GM19043 (cell line): ENCODE data around the gene OR5D16.
"Not testable (repeated sequence)": the region's sequence is repeated elsewhere in the genome, so short reads cannot be mapped to it uniquely, and the experiment has no call there.

ENCODE experiments used
- ATAC-seq: cut with Tn5 transposase; IDR thresholded peaks from one replicate; pipeline ENCODE4 v1.9.1; 2021; ENCODE audit warnings: low read depth; ENCODE audit not compliant: unreplicated experiment

OR5D16 gene

DNA sequence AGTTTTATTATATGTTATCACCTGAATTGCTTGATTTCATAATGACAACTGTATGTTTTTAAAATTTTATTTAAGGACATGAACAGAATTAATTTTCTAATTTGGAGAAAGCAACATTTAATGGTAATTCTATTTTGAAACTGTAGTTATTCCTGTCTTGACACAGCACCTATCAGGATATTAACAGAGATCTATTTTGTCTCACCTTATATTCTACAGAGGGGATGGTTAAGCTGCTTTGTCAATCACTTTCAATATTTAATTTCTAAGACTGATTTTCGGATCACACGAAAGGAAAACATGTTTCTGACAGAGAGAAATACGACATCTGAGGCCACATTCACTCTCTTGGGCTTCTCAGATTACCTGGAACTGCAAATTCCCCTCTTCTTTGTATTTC lies at the start of gene OR5D16:
TSS of gene OR5D16 (plus strand) at position 301 of the 400 bp plus-strand sequence. CDS start at position 301, 0 bp downstream.
- no peak for ATAC-seq

DNA sequence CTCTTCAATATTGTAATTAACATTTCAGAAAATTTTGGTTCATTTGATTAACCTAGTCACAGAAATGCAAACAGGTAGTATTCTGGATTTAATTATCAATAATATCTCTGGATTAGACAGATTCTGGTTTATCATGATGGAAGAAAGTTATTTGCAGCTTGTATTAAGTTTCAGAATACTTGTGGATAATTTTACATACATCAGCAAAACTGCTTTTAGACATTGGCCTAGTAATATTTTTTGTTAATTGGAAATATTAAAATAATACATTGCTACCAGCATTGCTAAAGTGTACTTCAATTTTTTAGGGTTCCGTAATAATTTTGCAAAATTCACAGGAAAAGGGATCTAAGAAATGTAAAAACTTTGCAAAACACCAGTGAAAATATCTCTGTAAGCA lies 46.9 kb upstream of the OR5D16 start:
- no peak for ATAC-seq

DNA sequence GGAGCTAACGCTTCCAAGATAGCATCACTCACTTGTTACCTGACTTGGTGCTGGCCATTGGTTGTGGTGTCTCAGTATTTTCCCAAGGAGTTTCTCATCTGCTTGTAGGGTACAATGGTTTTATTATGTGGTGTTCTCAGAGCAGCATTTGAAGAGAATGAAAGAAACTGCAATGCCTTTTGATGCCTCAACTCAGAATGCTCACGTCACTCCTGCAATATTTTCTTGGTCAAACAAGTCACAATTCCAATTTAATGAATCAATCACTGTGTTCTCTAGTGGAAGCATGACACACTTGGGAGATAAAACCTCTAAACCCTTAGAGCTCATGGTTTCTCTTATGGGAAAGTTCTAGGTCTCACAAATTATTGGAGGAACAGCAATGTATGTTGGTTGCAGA lies 45.2 kb upstream of the OR5D16 start:
- ATAC-seq: no peak

DNA sequence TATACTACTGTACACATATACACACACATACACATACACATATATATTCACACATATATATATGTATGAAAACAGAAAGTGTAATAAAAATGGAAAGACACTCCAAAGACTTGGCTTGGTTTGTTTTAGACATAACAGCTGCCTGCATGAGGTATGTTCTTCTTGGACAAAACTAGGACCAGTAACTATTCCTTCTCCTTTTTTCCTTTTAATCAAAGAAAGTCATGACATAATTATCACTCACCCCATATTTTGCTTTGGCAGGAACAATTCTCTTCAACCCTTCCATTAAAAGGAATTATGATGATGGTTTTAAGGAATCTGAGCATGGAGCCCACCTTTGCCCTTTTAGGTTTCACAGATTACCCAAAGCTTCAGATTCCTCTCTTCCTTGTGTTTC lies 43.3 kb upstream of the OR5D16 start, which contains the start of gene OR5D14:
TSS of gene OR5D14 (plus strand) at position 301 of the 400 bp plus-strand sequence. CDS start at position 301, 0 bp downstream.
- no peak for ATAC-seq

DNA sequence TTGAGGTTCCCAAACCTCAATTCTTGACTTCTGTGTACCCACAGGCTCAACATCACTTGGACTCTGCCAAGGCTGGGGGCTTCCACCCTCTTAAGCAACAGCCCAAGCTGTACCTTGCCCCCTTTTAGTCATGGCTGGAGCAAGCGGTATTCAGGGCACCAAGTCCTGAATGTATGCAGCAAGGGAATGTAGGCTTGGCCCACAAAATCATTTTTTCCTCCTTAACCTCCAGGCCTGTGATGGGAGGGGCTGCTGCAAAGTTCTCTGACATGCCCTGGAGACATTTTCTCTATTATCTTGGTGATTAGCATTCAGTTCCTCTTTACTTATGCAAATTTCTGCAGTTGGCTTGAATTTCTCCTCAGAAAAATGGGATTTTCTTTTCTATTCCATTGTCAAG lies 32.3 kb upstream of the OR5D16 start:
- ATAC-seq: no peak

DNA sequence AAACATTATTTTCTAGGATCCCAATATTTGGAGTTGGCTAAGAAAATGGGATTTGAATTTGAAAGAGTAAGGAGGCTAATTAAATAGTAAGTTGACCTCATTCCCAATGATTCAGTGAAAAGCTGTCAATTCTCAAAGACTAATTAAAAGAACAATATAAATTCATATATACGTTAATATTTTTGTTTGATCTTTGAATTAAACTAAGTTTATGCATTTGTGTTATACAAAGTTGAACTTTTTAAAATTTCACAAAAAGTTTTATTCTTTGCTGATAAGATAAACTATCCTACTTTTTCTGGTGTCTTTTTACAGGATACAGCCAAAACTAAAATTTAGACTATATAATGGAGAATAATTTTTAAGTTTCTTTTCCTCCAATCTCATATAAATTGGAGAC lies 27.5 kb upstream of the OR5D16 start, which contains the start of gene OR5L1:
TSS of gene OR5L1 (plus strand) at position 301 of the 400 bp plus-strand sequence. CDS start 100 bp downstream, outside the sequence.
- ATAC-seq: no peak

DNA sequence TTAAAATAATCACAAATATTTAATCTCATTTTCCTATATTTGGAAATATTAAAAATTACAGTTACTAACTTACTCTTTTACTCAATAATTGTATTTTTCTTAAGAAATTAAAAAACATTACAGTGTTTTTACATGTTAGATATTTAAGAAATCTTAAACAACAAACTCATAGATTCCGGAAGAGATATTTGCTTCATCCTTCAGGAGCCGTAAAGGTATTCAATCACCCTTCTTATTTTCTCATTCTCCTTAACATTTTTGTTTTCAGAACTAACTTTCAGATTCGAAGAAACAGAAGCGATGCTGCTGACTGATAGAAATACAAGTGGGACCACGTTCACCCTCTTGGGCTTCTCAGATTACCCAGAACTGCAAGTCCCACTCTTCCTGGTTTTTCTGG lies 19.2 kb upstream of the OR5D16 start, which contains the start of gene OR5D18:
TSS of gene OR5D18 (plus strand) at position 301 of the 400 bp plus-strand sequence. CDS start at position 301, 0 bp downstream.
- no peak for ATAC-seq

DNA sequence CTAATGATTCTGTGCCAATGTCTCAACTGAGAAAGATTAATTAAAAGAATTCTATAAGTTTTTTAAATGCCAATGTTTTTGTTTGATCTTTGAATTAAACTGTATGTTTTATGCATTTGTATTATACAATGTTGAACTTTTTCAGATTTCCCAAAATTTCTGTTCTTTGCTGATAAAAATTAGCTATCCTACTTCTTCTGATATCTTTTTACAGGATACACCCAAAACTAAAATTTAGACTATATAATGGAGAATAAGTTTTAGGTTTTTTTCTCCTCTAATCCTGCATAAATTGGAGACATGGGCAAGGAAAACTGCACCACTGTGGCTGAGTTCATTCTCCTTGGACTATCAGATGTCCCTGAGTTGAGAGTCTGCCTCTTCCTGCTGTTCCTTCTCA lies 11.6 kb upstream of the OR5D16 start, which contains the start of gene OR5L2:
TSS of gene OR5L2 (plus strand) at position 301 of the 400 bp plus-strand sequence. CDS start at position 301, 0 bp downstream.
- no peak for ATAC-seq

DNA sequence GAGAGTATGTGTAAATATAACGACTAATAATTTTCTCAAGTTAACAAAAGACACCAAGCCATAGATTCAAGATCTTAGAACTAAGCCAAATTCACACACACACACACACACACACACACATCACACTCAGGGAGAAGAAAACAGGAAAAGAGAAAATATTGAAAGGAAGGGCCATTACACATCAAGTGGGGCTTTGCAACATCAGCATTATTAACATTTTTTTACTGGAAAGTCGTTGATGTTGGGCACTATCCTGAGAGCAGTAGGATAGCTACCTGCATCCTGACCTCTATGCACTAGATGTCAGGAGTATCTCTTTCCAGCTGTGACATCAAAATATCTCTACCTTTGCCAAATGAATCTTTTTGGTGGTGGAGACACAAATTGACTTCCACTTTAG lies 8.9 kb downstream of the OR5D16 start:
- no peak for ATAC-seq

DNA sequence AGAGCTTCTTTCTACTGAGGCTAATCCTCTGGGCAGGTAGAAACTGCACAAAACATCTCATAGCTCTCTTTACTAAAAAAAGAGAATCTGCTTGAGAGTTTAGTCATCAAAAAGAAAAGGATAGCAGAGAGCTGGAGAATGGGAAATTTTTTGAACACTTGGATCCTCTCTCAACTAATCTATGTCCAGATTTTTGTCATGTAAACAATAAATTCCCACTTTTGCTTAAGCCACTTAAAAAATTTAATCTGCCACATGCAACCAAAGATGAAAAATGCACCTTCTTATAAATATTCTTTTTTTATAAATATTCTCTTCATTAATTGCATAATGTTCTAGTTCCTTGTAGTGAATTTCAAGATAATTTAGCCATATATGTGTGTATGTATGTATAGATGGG lies 10.5 kb downstream of the OR5D16 start:
- no peak for ATAC-seq

DNA sequence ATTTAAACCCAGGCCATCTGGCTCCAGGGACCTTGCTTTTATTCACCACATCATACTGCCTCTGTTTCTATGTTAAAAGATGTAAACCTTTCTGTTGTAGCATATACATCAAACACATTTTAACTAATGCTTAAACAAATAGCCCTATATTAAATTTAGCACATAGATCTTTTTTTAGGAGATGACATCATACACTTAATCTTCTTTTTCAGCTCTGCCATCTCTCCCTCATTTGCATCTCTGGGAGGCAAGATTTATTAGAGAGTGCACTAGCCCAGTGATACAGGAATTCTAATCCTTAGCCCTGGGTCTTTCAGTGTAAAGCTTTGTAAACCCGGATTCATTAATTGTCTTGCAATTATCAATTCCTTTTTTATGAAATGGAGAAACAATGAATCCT lies 13.6 kb downstream of the OR5D16 start:
- ATAC-seq: no peak

DNA sequence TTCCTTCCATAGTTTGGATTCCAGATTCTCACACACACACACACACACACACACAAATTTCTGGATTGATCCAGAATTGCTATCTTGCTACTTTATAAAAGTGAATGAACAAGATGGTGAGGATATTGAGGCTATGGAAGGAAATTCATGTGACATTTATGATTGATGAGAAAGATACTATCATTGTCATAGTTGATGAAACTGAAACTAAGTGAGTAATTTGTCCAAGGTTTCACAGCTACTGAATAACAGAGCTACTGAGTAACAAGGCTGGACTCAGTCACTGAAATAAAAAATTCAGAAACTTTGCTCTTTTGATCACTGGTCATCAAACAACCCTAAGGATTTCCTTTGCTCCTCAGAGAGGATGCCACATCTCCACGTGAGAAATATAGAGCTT lies 16.2 kb downstream of the OR5D16 start:
- no peak for ATAC-seq

DNA sequence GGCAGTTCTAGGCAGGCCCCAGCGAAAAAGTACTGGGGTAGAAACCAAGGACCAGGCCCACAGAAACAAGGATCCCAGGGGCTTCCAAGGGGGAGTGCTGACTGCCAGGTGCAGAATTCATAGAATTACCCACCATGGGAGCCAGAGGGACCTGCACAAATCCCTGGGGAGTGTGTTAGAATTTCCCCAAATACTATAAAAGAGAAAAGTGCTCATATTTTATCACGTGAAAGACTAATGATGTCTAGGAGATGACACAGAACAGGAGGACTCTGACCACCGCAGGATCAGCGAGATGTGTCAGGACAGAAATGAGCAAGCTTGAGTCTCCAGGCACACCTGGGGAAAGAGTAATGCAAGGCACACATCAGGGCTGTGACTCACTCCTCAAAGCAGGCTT lies 28.8 kb downstream of the OR5D16 start:
- not testable (repeated sequence) for ATAC-seq

DNA sequence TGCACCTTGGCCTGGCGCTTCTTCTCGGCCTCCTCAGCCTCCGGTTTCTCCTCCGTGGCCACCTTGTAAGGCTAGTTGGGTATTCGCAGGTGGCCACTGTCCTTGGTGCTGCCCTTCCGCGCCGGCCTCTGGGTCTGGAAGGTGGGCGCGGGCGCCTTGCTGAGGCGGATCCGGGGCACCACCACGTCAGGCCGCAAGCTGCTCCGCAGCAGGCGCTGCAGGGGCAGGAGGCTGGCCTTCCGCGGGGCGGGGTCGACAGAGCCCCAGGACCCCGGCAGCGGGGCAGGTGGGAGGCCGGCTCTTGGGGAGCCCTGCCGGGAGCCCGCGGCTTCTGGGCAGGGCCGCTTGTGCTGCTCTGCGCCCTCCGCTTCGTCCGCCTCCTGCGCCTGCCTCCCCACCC lies 34.2 kb downstream of the OR5D16 start:
- ATAC-seq: not testable (repeated sequence)

DNA sequence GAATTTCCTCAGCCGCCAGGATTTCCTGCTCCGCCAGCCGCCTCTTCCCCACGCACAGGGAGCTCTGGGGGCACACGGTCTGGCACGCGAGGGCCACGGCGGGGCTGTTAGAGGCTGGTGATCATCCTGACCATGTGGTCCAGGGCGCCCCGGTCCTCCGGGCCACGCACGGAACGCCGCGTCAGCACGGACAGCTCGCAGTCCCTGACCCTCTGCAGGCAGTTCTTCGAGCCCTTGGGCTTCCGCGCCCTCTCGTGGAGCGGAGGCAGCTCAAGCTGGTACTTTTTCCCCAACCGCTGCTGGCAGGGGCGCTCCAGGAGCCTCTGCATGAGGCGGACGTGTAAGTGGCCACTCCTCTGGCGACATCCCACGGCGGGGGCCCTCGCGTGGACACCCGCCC lies 34.6 kb downstream of the OR5D16 start:
- ATAC-seq: not testable (repeated sequence)

DNA sequence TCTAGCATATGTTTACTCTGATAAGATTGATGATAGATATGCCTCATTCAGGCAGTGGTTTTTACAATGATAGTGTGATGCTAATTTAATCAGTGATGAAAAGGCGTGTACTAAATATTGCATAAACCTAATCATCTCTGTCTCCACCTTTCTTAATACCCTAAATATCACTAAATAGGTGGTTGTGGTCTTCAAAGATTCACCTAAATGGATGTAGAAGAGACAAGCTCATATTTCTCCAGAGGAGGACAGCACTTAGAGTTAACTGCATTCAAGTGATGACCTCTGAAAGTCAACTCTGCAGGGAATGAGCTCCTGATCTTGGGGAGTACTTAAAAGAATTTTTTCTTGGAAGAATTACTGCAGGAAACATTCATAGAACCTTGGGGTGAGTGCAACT lies 44.4 kb downstream of the OR5D16 start, which contains the start of gene TRIM51:
TSS of gene TRIM51 (plus strand) at position 301 of the 400 bp plus-strand sequence. CDS start 2,132 bp downstream, outside the sequence.
- not testable (repeated sequence) for ATAC-seq

DNA sequence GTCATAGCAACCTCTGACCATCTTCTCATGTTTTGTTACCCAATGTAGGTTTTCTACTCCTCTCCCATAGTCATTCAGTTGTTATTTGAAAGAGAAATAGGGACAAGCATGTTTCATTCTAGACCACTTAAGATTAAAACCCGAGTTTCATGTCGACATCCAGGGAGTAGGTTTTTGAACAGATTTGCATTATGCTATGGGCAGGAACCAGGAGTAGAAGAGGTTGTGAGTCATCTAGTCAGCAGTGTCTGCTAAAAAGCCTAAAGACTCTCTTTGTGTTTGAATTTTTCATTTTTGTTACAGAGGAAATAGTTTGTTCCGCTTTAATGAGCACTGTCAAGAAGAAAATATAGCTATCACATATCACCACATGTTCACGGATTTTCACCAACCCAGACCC lies 46.4 kb downstream of the OR5D16 start:
- not testable (repeated sequence) for ATAC-seq

DNA sequence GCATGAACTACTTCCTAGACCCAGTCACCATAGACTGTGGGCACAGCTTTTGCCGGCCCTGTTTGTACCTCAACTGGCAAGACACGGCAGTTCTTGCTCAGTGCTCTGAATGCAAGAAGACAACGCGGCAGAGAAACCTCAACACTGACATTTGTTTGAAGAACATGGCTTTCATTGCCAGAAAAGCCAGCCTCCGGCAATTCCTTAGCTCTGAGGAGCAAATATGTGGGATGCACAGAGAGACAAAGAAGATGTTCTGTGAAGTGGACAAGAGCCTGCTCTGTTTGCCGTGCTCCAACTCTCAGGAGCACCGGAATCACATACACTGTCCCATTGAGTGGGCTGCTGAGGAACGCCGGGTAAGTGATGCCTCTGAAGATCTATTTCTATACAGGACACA lies 46.9 kb downstream of the OR5D16 start:
- not testable (repeated sequence) for ATAC-seq
